ENCODE data around the gene D2HGDH. TPM values are rescaled to one million over a fixed set of nuclear protein-coding genes. Genes with fewer than 3 reads are reported as not detected.

Gene D2HGDH
- total and polyA plus RNA-seq, 9 of the 15 experiments (the other 6 are each of a cell fraction or from before 2014, with no cell fraction given) = 0.39 to 30.8 (median 10.3) TPM

DNA sequence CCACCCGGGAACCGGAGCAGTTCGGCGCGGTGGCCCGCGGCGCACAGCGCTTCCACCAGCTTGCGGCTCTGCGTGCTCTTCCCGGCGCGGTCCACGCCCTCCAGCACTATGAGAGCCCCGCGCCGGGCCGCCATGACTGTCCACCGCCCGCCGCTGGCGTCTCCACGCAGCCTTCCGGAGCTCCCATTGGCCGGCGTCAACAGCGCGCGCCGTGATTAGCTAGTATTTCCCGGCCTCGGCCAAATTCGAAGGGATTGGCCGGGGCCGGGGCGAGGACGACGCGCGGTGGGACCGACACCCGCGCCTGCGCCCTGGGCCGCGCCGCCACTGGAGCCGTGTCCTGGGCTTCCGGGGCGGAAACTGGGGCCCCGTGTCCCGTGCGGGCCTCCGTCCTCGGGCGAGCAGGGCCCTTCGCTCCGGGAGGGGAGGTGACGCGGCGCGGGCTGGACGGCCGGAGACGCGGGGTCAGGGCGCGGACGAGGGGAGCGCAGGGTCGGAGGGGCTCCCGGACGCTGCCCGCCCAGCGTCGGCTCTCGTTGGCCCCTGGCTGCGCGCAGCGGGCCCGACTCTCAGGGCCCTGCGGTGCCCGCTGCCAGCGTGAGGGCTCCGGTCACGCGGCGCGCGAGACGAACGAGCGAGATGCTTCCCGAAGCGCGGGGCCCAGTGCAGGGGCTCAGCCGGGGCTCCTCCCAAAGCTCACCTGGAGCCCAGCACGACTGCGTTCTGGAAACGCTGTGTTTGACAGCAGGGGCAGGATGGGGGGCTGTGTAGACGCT lies 47.6 kb upstream of the D2HGDH start, which contains the start of gene DTYMK (continued):
- TF ChIP-seq, protein P1, sequence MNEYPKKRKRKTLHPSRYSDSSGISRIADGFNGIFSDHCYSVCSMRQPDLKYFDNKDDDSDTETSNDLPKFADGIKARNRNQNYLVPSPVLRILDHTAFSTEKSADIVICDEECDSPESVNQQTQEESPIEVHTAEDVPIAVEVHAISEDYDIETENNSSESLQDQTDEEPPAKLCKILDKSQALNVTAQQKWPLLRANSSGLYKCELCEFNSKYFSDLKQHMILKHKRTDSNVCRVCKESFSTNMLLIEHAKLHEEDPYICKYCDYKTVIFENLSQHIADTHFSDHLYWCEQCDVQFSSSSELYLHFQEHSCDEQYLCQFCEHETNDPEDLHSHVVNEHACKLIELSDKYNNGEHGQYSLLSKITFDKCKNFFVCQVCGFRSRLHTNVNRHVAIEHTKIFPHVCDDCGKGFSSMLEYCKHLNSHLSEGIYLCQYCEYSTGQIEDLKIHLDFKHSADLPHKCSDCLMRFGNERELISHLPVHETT (CRISPR knock-in tag; conservative IDR thresholded peaks at IDR 0.05 in 1 of 2, IDR thresholded peaks at IDR 0.05 in 1 of 2) = peak in 1 of 2 experiments; percentile 84; a peak in 2 of 4 replicates
- TF ChIP-seq TEAD2 (tag; IDR thresholded peaks at IDR 0.05) (no peak), HMG20B (CRISPR knock-in tag; IDR thresholded peaks at IDR 0.05) (no peak), MAFG (tag; conservative IDR thresholded peaks at IDR 0.05) (no peak), DPF2 (IDR thresholded peaks at IDR 0.05) (no peak), ZNF324 (CRISPR knock-in tag; IDR thresholded peaks at IDR 0.05) (no peak), U2AF1 (optimal IDR thresholded peaks at IDR 0.05; ENCODE audit: low read depth, low read length) (no peak), ZNF165 (CRISPR knock-in tag; IDR thresholded peaks at IDR 0.05; ENCODE audit: borderline replicate concordance) (no peak), C11orf30 (IDR thresholded peaks at IDR 0.05; ENCODE audit: low read depth) (peak; percentile 94), KDM4B (IDR thresholded peaks at IDR 0.05; ENCODE audit: borderline replicate concordance in 2 of 2, low read depth in 1 of 2) (no peak), MEF2D (tag; conservative IDR thresholded peaks at IDR 0.05; ENCODE audit: low read depth) (no peak), RFX5 (IDR thresholded peaks at IDR 0.05; ENCODE audit: low read depth, low read length) (no peak), ILK (tag; IDR thresholded peaks at IDR 0.05; ENCODE audit: borderline replicate concordance, low read depth) (no peak), NR3C1 (CRISPR knock-in tag; IDR thresholded peaks at IDR 0.05) (0 out of 2 replicates have a peak, but pooled peaks have one; percentile 53), ZNF212 (CRISPR knock-in tag; IDR thresholded peaks at IDR 0.05) (no peak), CBX2 (IDR thresholded peaks at IDR 0.05; ENCODE audit: insufficient read depth, low read length, poor library complexity, severe bottlenecking) (no peak), ZZZ3 (IDR thresholded peaks at IDR 0.05) (no peak), ARHGAP35 (IDR thresholded peaks at IDR 0.05; ENCODE audit: partially characterized antibody) (no peak), TCF7 (IDR thresholded peaks at IDR 0.05; ENCODE audit: borderline replicate concordance) (no peak), KLF16 (IDR thresholded peaks at IDR 0.05) (no peak), ZNF699 (CRISPR knock-in tag; IDR thresholded peaks at IDR 0.05; ENCODE audit: insufficient replicate concordance) (no peak)
- TF ChIP-seq, protein P2, sequence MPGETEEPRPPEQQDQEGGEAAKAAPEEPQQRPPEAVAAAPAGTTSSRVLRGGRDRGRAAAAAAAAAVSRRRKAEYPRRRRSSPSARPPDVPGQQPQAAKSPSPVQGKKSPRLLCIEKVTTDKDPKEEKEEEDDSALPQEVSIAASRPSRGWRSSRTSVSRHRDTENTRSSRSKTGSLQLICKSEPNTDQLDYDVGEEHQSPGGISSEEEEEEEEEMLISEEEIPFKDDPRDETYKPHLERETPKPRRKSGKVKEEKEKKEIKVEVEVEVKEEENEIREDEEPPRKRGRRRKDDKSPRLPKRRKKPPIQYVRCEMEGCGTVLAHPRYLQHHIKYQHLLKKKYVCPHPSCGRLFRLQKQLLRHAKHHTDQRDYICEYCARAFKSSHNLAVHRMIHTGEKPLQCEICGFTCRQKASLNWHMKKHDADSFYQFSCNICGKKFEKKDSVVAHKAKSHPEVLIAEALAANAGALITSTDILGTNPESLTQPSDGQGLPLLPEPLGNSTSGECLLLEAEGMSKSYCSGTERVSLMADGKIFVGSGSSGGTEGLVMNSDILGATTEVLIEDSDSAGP (CRISPR knock-in tag; IDR thresholded peaks at IDR 0.05) = no peak
- TF ChIP-seq, protein P3, sequence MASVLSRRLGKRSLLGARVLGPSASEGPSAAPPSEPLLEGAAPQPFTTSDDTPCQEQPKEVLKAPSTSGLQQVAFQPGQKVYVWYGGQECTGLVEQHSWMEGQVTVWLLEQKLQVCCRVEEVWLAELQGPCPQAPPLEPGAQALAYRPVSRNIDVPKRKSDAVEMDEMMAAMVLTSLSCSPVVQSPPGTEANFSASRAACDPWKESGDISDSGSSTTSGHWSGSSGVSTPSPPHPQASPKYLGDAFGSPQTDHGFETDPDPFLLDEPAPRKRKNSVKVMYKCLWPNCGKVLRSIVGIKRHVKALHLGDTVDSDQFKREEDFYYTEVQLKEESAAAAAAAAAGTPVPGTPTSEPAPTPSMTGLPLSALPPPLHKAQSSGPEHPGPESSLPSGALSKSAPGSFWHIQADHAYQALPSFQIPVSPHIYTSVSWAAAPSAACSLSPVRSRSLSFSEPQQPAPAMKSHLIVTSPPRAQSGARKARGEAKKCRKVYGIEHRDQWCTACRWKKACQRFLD (CRISPR knock-in tag; IDR thresholded peaks at IDR 0.05) = 0 out of 2 replicates have a peak, but pooled peaks have one; percentile 53
- TF ChIP-seq, protein P4, sequence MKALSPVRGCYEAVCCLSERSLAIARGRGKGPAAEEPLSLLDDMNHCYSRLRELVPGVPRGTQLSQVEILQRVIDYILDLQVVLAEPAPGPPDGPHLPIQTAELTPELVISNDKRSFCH (CRISPR knock-in tag; IDR thresholded peaks at IDR 0.05) = no peak
- TF ChIP-seq, protein P4 (tag; IDR thresholded peaks at IDR 0.05) = no peak
